Astrocyte (in vitro differentiated cells and primary cell): Measurements from ENCODE around the gene CAPN6. TPM values are rescaled to one million over a fixed set of nuclear protein-coding genes. Genes with fewer than 3 reads are reported as not detected.

Experiments
- DNase-seq: peaks from one replicate; pipeline ENCODE4 v3.0.0-alpha.2; 2010; ENCODE audit warnings: low read depth
- FAIRE-seq: peaks from 2 replicates; lab custom pipeline; 2011; peaks lifted over from hg19 to GRCh38; lab: Jason Lieb, UNC
- H2AFZ ChIP-seq: 2 replicates; pipeline ENCODE4 v1.6.0; 2012; ENCODE audit warnings: low read depth, low read length, inconsistent platforms
- H3K27ac ChIP-seq: 2 replicates; pipeline ENCODE4 v1.5.1; 2011; ENCODE audit warnings: low read depth, low read length, inconsistent platforms
- H3K27me3 ChIP-seq: 2 replicates; pipeline ENCODE4 v1.6.0; 2011; ENCODE audit warnings: low read length, inconsistent platforms; ENCODE audit not compliant: insufficient read depth
- H3K36me3 ChIP-seq: 2 replicates; pipeline ENCODE4 v1.5.1; 2011; ENCODE audit warnings: low read length, inconsistent platforms; ENCODE audit not compliant: insufficient read depth
- H3K4me1 ChIP-seq: 2 replicates; pipeline ENCODE4 v1.5.1; 2011; ENCODE audit warnings: low read length, inconsistent platforms; ENCODE audit not compliant: insufficient read depth
- H3K4me2 ChIP-seq: 2 replicates; pipeline ENCODE4 v1.6.0; 2012; ENCODE audit warnings: low read length, inconsistent platforms
- H3K4me3 ChIP-seq: 2 replicates; pipeline ENCODE4 v1.5.1; 2011; ENCODE audit warnings: low read depth, mild to moderate bottlenecking, low read length, inconsistent platforms; ENCODE audit not compliant: insufficient read depth
- H3K79me2 ChIP-seq: 2 replicates; pipeline ENCODE4 v1.6.0; 2012; ENCODE audit warnings: mild to moderate bottlenecking, low read length, inconsistent platforms; ENCODE audit not compliant: insufficient read depth
- H3K9ac ChIP-seq: 2 replicates; pipeline ENCODE4 v1.6.0; 2012; ENCODE audit warnings: mild to moderate bottlenecking, low read length, inconsistent platforms
- H3K9me3 ChIP-seq: 2 replicates; pipeline ENCODE4 v1.5.1; 2012; ENCODE audit warnings: low read depth, mild to moderate bottlenecking, low read length, inconsistent platforms; ENCODE audit not compliant: insufficient read depth
- H4K20me1 ChIP-seq: 2 replicates; pipeline ENCODE4 v1.6.0; 2012; ENCODE audit warnings: low read length, inconsistent platforms; ENCODE audit not compliant: insufficient read depth
- H3K27ac Mint-ChIP-seq: one replicate; pipeline ENCODE4 v1.8.0; 2021; ENCODE audit warnings: mild to moderate bottlenecking, mixed read lengths; ENCODE audit not compliant: unreplicated experiment
- H3K27me3 Mint-ChIP-seq: one replicate; pipeline ENCODE4 v1.8.0; 2021; ENCODE audit warnings: low read depth, mixed read lengths; ENCODE audit not compliant: unreplicated experiment
- H3K36me3 Mint-ChIP-seq: one replicate; pipeline ENCODE4 v1.8.0; 2021; ENCODE audit warnings: low read depth, mixed read lengths; ENCODE audit not compliant: unreplicated experiment
- H3K4me1 Mint-ChIP-seq: one replicate; pipeline ENCODE4 v1.8.0; 2021; ENCODE audit warnings: low read depth, mixed read lengths; ENCODE audit not compliant: unreplicated experiment
- H3K4me3 Mint-ChIP-seq: one replicate; pipeline ENCODE4 v1.8.0; 2021; ENCODE audit warnings: mild to moderate bottlenecking, moderate library complexity, mixed read lengths; ENCODE audit not compliant: unreplicated experiment
- H3K9me3 Mint-ChIP-seq: one replicate; pipeline ENCODE4 v1.8.0; 2021; ENCODE audit warnings: mild to moderate bottlenecking, mixed read lengths; ENCODE audit not compliant: unreplicated experiment
- EZH2 ChIP-seq: IDR thresholded peaks from 2 replicates; pipeline ENCODE4 v1.6.1; 2012; ENCODE audit warnings: mild to moderate bottlenecking, low read length, inconsistent platforms; ENCODE audit not compliant: insufficient read depth
- total RNA-seq: library from RNA; stranded (reverse); gene quantifications from 2 replicates; pipeline ENCODE4 v1.2.1, GENCODE V29; 2021
- TF ChIP-seq, protein P1 (sequence below): IDR thresholded peaks from 2 replicates; pipeline ENCODE4 v1.5.1; 2011; ENCODE audit warnings: low read depth, mild to moderate bottlenecking, inconsistent platforms, low read length, moderate library complexity; ENCODE audit not compliant: insufficient read depth

Gene CAPN6
- total RNA-seq, 1 donor from 2014 or later = 9.4 TPM

DNA sequence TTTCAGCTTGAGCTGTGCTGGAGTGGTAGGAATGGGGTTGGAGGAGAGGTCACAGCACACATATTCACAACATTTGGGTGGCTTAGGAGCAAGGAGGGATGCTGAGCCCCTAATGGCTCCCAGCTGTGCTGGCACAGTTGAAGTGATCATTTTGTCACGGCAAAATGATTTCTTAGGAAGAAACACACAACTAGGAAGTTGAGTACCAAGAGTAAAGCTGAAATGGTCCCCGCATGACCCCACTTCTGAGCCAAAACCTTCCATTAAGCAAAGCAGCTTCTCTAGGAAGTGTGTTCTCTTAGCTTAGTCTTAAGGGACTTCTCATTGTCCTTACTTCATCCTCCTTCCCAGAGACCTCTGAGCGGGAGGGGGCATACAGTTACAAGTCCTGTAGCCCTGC lies 12.6 kb downstream of the CAPN6 start:
- Histone ChIP-seq H3K9ac (no peak overlapping the region), H2AFZ (no peak overlapping the region), H3K27me3 (no peaks in the 10 kb centered on the region), H3K4me3 (no peak overlapping the region), H3K79me2 (no peaks in the 10 kb centered on the region), H3K4me1 (no peaks in the 10 kb centered on the region), H3K9me3 (no peaks in the 10 kb centered on the region), H4K20me1 (no peaks in the 10 kb centered on the region), H3K36me3 (no peaks in the 10 kb centered on the region), H3K4me2 (no peak overlapping the region), H3K27ac (no peak overlapping the region)
- Mint-ChIP-seq H3K4me3 (no peak overlapping the region), H3K9me3 (no peaks in the 10 kb centered on the region), H3K36me3 (no peaks in the 10 kb centered on the region), H3K27me3 (no peaks in the 10 kb centered on the region), H3K27ac (no peak overlapping the region), H3K4me1 (peaks cover 23% of the 10 kb centered on the region)
- FAIRE-seq (peak; percentile 59), DNase-seq (no peak)
- TF ChIP-seq EZH2 = no peak
- TF ChIP-seq, protein P1, sequence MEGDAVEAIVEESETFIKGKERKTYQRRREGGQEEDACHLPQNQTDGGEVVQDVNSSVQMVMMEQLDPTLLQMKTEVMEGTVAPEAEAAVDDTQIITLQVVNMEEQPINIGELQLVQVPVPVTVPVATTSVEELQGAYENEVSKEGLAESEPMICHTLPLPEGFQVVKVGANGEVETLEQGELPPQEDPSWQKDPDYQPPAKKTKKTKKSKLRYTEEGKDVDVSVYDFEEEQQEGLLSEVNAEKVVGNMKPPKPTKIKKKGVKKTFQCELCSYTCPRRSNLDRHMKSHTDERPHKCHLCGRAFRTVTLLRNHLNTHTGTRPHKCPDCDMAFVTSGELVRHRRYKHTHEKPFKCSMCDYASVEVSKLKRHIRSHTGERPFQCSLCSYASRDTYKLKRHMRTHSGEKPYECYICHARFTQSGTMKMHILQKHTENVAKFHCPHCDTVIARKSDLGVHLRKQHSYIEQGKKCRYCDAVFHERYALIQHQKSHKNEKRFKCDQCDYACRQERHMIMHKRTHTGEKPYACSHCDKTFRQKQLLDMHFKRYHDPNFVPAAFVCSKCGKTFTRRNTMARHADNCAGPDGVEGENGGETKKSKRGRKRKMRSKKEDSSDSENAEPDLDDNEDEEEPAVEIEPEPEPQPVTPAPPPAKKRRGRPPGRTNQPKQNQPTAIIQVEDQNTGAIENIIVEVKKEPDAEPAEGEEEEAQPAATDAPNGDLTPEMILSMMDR = no peak

DNA sequence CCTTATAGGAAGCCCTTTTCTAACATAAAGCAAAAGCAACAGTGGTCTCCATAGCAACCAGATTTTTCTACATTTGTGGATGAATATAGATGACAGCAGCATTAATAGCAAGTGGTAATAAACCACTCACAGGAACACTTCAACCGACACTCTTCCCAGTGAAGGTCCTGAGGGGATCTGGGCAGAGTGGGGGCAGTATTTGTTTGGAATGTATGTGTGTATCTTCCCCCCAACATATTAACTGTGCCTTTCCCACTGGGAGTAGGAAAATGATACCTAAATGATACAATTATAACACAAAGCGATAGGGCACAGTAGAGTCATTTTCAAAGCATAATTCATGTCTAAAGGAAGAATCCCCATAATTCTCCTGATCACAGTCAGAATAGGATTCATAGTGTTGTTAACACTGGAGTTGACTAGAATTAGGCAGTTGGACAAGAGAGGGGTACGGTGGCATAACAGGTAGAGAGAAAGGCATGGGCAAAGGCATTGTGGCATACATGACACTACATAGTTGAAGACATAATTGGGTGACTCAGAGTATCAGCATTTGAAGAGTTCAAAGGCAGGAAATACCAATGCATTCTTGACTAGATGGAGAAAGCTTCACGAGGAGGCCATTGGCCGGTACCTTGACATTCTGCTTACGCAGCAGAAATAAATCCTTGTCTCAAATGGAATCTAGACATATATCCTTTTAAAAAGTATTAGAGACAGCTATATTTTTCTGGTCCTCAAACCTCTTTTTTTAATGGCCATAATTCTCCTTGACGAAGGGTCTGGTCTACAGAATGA lies 15.2 kb downstream of the CAPN6 start:
- Mint-ChIP-seq H3K27ac (peak overlapping the region; percentile 62), H3K4me3 (no peak overlapping the region), H3K27me3 (no peaks in the 10 kb centered on the region), H3K4me1 (peaks cover 10% of the 10 kb centered on the region), H3K36me3 (no peaks in the 10 kb centered on the region), H3K9me3 (no peaks in the 10 kb centered on the region)
- peak; percentile 97 for FAIRE-seq
- Histone ChIP-seq H3K36me3 (no peaks in the 10 kb centered on the region), H4K20me1 (no peaks in the 10 kb centered on the region), H3K27me3 (no peaks in the 10 kb centered on the region), H3K4me2 (no peak overlapping the region), H2AFZ (no peak overlapping the region), H3K9me3 (no peaks in the 10 kb centered on the region), H3K4me3 (no peak overlapping the region), H3K9ac (no peak overlapping the region), H3K27ac (no peak overlapping the region), H3K79me2 (no peaks in the 10 kb centered on the region), H3K4me1 (no peaks in the 10 kb centered on the region)
- peak; percentile 5 for DNase-seq
- TF ChIP-seq, protein P1 = no peak
- no peak for TF ChIP-seq EZH2

DNA sequence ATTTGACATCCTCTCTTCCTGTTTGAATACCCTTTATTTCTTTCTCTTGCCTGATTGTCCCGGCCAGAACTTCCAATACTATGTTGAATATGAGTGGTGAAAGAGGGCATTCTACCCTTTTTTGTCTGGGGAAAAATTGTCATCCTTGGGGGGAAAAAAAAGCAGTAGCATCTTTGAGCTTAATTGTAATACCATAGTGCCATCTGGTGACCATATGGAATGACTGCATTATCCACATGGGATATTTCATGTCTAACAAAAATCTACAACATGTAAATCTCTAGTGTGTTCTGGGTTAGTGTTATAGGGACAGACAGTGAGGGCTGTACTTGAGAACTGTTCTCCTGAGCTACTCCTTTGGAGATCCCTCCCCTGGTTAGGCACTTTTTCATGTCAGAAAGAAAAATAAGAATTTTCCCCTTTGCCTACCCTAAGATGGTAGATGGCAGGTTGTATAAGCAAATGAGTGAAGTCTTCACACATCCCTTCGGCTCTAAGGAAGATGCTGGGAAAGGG lies 26.0 kb downstream of the CAPN6 start:
- no peak for DNase-seq
- Mint-ChIP-seq H3K4me1 (no peaks in the 10 kb centered on the region), H3K27me3 (no peaks in the 10 kb centered on the region), H3K4me3 (no peak overlapping the region), H3K9me3 (no peaks in the 10 kb centered on the region), H3K27ac (no peak overlapping the region), H3K36me3 (no peaks in the 10 kb centered on the region)
- H3K36me3 ChIP-seq = no peaks in the 10 kb centered on the region
- H3K79me2 ChIP-seq = no peaks in the 10 kb centered on the region
- no peaks in the 10 kb centered on the region for H3K9me3 ChIP-seq
- no peak overlapping the region for H3K9ac ChIP-seq
- H3K27ac ChIP-seq = no peak overlapping the region
- H4K20me1 ChIP-seq = no peaks in the 10 kb centered on the region
- H3K4me1 ChIP-seq = no peaks in the 10 kb centered on the region
- H3K27me3 ChIP-seq = no peaks in the 10 kb centered on the region
- TF ChIP-seq, protein P1 = peak; percentile 40
- no peak for TF ChIP-seq EZH2
- H2AFZ ChIP-seq = no peak overlapping the region
- FAIRE-seq = peak; percentile 100
- H3K4me3 ChIP-seq = no peak overlapping the region
- H3K4me2 ChIP-seq = no peak overlapping the region
